GM19238 (cell line): ENCODE data around the gene RHOC.
A peak's percentile ranks its signal among the peaks of the same experiment; 100 is the strongest.

Experiments used
- DNase-seq: peaks from one replicate; pipeline ENCODE4 v3.0.0; 2011; ENCODE audit warnings: low spot score; ENCODE audit not compliant: insufficient read length

Gene RHOC

DNA sequence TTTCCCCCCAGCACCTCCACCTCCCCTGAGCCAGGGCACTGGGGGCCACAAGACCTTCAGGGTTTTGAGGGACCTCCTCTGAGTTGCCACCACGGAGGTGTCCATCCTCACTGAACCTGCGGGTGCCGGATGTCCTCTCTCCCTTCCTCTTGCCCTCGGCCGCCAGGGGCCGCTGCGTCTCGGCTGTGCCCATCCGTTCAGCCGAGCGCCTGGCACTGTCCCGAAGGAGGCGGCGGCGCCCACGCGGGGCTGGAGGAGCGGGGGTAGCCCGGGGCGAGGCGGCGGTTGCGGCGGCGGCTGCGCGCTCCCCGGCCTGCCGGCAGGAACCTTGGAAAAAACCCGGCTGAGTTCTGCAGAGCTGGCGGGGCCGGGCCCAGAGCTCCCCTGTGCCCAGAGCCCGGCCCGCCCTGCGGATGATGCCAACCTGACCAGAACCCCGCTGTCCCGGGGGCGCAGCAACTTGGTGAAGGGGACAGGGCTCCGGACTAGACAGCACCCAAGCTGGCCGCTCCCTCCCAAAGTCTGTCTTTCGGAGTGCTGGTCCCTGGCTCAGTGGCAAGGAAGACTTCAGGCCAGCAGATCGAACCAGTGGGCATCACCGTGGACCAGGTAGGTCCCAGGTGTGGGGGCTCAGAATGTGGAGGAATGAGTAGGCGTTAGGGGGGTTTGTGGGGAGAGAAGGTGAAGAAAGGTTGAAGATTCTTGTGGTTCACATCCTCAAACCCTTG, 11.9 kb upstream of the RHOC start:
- peak; percentile 75 for DNase-seq

DNA sequence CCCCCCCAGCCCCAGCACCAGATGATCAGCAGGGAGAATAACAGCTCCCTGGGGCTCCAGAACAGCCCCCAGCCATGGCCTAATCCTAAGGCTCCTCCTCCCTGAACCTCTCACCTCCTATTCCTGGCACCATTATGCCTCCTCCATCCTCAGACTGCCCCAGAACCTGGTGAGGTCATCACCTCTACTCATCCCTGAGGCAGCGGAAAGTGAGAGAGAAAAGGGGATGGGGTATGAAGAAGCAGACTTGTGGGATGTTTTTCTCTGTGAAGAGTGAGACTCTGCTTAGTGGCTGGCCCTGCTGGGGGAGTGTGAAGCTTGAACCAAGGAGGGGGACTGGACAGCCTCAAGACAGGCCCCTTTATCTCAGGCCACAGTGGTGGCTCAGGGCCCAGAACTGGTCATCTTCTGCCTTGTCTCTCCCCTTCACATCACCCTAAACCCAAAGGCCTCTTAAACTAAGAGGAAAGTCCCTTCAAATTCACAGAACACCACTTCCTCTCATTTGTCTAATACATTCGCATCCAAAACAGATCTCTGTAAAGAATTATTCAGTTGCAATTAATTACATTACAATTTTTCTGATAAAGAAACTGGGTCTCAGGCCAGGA, 10.4 kb upstream of the RHOC start:
- no peak for DNase-seq

DNA sequence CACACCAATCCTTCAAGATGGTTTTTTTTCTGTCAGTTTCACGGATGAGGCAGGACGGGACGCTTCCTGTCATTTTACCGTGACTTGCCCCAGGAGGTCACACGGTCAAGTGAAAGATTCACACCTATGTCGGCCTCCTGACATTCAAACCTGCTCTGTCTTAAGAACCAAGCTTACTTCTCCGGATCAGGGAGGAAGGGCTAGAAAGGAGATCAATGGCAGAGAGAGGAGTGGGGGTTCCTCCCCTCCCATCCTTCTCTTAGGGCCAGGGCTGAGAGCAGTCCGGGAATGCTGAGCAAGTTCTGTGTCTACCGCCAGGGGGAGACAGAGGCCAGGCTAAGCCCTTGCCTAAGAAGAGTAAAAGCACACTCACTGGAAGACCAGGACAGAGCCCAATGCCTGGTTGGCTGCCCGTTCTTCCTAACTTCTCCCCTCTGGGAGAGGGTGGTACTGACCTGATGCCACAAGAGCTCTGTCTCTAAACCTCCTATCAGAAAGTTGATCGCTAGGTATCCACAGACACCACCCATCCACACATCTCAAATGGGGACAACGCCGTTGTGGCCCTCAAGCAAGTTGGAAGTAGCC, 9.3 kb upstream of the RHOC start:
- peak; percentile 76 for DNase-seq

DNA sequence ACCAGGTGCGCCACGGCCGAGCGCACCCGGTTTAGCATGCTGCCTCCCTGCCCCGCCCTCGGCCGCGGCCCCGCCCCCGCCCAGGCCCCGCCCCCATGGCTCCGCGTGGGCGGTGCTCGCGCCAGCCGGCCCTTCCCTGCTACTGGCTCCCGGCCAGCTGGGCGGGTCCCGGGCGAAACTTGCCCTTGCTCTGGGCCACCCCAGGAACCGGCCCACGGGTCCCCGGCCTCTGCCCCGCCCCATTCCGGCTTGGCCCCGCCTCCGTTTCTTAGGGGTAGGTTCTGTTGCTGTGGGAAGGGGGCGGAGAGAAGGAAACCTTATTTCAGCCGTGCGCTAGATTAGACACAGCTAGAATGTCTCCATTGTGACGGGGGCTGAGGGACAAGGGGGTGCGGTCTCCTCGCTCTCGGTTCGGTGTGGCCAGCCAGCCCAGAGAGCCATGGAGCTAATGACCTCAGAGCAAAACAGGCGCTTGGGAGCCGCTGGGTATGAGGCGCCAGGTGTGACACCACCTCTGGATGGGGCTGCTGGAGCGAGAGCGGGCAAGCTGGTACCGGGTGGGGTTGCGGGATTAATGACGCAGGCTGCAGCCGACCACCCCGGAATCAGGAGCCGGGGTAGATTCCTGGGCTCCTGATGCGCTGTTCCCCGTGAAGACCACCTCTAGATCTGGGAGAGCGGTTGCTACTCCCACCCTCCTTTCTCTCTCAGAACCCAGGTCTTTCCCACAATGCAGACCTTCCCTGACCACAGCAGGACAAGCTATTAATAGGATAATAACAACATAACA, 8.5 kb upstream of the RHOC start, which contains the start of gene PPM1J:
Gene PPM1J, minus strand, starts transcription at position 69 of the 790 bp plus-strand sequence. Its CDS starts 31 bp downstream, at position 38.
- DNase-seq: peak; percentile 98

DNA sequence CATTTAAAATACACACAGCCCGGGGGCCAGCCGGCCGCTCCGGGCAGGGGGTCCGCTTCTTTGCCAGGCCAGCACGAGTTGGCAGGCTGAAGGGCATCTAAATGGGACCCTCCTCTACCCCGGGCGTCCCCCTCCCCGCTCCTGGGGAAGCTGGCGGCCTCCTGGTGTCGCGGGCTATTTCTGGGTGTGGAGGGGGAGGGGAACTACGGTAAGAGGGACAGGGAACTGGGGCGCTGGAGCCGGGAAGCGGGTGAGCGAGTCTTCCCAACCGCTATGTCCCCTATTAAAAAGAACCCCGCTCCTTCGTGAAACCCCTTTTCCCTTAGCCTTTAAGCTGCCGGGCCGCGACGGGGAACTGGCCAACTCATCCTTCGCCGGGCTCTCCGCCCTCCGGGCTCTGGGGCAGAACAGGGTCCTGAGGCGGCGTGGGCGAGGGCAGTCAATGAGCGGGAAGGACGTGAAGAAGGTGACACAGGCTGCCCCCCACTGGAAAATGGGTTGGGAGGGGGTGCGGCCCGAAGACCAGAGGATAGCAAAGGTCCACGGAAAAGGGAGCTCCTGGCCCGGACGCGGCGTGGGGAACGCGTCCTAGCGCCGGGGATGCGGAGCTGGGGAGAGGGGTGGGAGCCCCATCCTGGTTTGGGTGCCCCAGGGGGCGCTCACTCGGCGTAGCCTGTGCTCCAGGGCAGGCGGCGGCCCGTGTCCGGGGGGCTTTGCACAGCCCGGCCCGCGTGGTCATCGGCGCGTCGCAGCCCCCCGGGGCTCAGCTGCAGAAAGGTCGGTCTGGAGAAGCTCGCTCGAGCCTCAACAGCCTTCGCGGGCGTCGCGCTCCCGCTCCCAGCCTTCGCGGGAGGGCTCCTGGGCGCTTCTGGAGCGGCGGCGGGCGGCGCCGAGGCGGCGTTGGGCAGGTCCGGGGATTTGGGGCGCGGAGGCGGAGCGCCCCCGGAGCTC, 7.7 kb upstream of the RHOC start:
- DNase-seq: no peak

DNA sequence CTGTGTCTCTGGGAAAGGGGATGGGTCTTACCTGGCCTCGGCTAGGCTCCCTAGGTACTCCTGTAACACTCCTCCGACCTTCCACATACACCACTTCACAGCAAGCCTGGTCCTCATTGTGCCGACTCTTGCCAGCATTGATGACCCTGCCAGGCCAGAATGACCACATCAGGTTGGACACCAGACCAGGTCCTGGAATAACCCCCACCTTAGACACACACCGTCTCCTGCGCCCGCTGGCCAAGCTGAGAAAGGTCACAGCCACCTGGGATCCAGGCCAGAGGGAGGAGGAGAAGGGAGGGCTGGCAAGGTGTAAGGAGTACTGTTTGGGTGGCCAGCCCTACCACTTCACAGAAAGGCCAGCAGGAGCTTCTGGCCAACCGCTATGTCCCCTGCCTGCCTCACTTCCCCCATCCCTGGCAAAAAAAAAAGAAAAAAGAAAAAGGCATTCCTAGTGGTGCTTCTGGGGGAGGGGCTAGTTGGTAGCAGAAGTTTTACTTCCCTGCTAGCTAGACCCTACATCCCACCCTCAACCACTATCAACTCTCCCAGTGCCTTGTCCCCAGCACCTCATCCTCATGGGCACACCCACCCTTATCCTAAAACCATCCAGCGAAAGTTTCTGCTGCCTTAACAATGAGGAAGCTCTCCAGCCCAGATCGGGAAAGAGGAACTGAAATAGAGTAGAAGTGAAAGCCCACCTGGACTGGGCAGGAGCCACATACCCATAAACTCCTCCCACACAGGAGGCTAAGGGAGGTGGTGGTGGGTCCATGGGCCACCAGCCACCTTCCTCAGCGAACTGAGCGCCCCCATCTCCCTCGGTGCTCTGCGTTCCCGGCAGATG, 6.8 kb upstream of the RHOC start:
- peak; percentile 62 for DNase-seq

DNA sequence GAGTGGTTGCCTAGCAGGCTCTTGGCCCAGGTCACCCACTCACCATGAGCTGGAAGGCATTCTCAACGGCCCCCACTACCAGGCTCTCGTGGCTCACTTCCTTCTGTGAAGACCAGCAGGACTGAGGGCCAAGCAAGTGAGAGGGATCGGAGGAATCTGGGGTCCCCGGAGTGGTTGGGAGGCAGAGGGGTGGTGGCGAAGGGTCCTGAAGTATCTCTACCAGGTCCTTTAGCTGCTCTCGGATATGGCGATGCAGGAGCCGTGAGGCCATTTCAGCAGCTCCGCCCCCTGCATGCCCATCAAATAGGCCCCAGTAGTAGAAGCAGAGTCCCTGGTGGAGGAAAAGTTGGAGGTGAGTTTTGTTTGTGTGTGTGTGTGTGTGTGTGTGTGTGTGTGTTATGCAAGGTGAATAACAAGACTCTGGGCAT, 5.8 kb upstream of the RHOC start:
- DNase-seq: no peak

DNA sequence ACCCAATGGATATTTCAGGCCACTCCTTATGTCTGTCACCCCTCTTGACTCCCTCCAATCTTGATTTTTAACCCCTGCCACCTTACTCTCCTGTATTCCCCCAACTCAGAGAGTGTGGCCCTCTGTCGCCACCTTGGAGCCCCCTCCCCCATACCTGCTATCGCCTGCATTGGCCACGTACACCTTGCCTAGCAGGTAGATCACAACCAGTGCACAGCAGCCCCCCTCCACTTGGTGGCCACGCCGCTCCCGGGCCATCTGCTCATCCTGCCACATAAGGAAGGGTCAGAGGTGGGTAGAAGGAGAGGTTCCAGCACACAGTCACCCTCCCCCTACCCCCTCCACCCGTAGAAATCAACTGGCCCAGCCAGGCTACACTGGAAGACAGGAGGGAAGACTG, 5.3 kb upstream of the RHOC start:
- no peak for DNase-seq

DNA sequence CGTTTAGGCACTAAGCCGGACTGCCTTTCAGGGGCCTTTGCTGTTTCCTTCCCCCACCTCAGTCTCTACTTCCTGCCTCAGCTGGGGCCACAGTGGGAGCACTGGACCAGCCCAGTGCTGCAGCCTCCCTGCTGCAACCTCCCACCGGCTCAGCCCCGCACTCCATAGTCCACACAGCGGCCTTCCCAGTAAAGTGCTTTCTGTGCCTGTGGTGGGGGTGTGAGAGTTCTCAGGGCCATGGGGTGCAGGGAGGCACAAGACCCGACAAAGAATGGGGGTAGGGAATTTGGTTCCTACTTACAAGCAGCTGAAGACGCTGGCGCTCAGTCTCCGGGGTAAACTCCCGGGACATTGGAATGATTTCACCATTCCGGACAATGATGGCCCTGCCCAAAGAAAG, 4.7 kb upstream of the RHOC start:
- DNase-seq: no peak

DNA sequence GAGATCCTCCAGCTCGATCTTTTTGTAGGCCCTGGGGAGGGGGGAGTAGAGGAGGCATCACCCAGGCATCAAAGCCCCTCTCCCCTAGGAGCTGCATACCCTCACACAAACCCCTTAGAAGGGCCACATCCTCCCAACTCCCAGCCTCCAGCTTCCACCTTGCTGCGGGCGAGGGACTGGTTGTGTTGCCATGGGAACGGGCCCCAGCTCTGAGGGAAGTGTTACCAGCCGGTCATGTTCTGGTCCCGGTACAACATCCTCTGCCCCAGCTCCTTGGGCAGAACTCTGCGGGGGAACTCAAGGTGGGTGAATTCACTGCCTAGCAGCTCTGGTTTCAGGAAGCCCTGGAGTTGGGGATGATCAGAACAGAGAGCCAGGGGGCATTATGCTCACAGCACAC, 4.1 kb upstream of the RHOC start:
- no peak for DNase-seq

DNA sequence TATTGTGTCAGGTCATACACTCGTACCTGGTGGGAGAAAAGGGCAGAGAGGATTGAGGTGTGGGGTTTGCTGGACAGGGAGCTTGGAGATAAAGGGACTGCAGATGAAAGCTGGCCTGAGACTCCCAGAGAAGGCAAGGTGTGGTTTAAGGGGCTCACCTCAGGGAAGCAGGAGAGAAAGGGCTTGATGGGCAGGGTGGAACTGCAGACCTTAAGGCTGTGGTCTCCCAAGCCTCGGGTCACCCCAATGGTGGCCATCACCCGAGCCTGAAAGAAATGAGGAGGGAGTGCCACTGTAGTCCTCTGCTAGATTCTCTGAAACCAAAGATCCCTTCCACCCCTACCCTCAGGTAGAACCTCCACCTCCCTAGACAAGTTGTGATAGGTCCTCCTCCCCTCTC, 3.7 kb upstream of the RHOC start:
- DNase-seq: no peak

DNA sequence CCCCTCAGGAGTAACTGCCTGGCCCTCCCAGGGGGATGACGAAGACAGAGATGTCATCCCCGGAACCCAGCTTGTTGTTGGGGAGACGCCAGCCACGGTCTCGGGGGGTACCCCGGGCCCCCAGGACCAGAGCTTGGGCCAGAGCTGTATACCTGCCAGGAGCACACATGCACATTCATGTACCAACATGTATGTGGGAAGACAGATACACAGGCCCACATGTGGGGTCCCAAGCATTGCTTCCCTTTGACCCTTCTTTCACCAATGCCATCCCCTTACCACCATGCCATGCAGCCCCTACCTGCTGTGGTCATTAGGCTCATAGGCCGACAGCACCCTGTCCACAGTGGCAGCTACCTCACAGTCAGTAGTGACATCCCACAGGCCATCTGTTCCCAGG, 3.2 kb upstream of the RHOC start:
- no peak for DNase-seq

DNA sequence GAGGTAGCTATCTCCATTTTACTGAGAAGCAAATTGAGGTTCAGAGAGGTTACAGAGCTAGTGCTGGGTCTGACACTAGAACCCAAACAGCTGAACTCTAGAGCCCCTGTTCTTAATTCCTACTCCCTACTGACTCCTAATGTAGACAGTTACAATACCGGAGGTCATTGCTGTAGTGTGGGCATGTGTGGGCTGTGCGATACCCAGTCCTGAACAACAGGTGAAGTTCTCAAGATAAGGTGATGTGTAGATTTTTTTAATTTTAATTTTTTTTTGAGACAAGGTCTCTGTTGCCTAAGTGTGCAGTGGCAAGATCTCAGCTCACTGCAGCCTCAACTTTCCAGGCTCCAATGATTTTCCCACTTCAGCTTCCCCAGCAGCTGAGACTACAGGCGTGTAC, 1.6 kb upstream of the RHOC start:
- no peak for DNase-seq

DNA sequence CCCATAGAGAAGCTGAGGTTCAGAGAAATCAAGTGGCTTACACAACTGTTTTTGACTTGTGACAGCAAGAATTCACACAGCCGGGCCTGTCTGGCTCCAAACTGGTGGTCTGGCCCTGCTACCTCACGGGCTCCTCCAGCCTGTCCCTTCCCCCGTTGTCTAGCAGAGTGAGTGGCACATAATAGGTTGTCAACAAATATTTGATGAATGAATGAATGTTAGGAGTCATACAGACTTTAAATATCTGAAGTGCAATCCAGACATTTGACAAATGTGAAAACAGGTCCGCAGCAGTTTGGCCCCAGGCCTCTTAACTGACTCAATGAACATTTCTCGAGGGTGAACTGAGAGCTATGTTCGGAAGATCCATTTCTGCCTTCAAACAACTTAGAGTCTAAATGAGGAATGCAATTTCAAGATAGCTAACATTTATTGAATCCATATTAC, 1.1 kb upstream of the RHOC start:
- no peak for DNase-seq

DNA sequence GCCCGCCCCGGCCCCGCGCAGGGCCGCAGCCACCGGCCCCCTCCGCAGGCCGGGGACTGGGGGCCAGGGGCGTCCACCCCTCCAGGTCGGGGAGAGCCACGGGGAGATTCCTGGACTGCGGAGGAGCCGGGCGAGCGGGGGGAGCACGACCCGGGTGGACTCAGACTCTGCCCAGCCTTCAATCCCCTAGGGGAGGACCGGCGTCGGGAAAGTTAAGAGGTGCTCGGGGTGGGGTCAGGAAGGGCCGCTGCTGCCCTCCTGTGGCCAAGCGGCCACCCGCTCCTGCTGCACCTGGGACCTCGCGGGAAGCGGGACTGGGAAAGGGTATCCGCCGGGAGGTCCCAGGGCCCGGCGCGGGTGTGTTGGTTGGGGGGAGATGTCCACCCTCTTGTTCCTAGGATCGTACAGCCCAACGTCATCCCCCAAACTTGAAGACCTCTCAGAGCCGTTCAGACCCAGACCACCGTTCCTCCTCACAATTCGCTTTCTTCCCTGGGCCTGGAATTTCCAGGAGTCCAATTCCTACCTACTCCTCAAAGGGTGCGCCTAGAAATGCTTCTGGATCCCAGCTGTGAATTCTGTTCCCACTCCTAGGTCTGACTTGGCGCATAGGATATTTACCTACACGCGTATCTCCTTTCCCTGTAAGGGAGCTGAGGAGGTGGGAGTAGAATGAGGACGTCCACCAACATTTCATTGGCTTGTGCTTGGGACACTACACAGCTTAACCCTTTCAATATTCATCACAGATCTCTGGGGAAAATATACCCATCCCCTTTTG, 484 bp upstream of the RHOC start:
- DNase-seq: peak; percentile 85

DNA sequence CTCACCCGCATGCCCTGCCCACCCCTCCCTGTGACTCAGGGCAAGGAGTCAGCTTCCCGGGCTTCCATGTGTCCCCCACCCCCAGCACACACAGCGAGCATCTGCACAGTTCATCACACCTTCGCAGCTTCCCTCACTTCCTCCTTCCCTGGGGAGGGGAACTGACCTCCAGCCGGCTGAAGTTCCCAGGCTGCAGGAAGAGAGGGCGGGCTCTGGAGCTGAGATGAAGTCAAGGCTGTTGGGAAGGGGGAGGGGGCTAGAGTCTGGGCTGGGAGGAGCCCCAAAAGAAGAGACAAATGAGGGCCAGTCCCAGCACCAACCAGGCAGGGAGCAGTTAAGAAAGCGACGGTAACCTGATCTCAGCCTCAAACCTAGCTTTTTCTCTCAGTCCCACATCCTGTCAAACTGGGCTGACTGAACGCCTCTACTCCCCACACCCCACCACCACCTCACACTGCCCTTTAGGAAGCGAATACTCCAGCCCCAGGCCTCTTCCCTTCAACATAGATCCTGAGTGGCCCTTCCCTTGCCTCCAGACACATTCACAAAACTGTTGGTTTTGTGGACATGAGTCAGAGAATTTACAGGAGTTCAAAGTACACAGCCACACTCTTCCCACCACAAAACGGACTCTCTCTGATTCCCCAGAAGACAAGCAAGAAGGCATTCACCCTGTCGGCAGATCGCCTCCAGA, 1.8 kb downstream of the RHOC start:
- peak; percentile 94 for DNase-seq

DNA sequence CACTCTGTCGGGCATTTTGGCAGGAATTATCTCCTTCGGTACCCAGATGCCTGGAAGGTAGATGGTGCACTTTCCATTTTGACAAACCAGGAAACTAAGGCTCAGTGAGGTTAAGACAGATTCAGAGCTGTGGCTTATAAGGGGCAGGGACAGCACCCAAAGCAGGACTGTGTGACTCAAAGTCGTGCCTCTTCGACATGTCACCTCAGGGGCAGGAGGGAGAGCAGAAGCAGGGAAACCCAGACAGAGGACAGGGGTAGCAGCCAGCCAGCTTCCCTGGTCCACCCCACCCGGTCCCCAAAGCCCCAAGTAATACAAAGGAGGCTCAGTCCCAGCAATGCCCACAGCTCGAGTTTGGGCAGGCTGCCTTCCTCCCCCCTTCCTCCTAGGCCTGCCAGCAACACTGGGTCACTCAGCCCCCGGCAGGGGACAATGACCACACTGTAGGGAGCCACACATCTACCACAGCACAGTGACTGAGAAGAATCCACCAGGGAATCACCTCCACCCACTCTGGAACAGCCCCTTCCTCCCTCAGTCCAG, 2.5 kb downstream of the RHOC start:
- DNase-seq: no peak

DNA sequence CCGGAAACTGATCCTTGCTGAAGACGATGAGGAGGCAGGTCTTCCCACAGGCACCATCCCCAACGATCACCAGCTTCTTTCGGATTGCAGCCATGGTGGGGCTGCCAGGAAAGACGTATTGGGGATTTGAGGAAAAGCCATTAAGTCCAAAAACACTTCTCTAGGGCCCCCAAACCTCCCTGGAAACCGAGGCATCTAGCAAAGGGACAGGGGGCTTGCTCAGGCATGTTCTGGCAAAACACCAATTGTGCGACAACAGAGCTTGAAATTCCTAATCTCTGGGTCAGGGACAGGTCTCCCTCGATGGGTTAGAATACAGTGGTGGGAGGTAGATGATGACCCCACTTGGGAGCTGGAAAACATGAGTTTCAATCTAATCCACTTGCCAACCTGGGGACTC, 3.2 kb downstream of the RHOC start:
- no peak for DNase-seq
